Pancreas (tissue), 10 donors: ENCODE measurements around the gene GRIK1. TPM values are rescaled to one million over a fixed set of nuclear protein-coding genes. Genes with fewer than 3 reads are reported as not detected.
"Not testable (repeated sequence)": the region's sequence is repeated elsewhere in the genome, so short reads cannot be mapped to it uniquely, and the experiment has no call there.

Source experiments
- ATAC-seq, 4 donors: fragments of 200-7000 bp; cut with Tn5 transposase; one replicate each; pipeline versions ENCODE4 v1.8.0 to v1.9.1; 2020; ENCODE audit warnings: mild to moderate bottlenecking in 4 of 4, moderate library complexity in 4 of 4
- DNase-seq, 6 donors: peaks; one replicate each; pipeline ENCODE4 v3.0.0-alpha.2; 2020
- FAIRE-seq: peaks from 2 replicates; lab custom pipeline; 2012; peaks lifted over from hg19 to GRCh38; lab: Jason Lieb, UNC
- H3K27ac ChIP-seq, 4 donors: fragments of 200-600 bp; sonication (generic); 1 replicate in 3 of 4; 2 replicates in 1 of 4; pipeline versions ENCODE4 v1.5.0 to v1.8.0; 2020
- H3K27me3 ChIP-seq, 4 donors: fragments of 200-600 bp; one replicate each; pipeline ENCODE4 v1.8.0; 2021
- H3K36me3 ChIP-seq, 3 donors: fragments of 200-600 bp; sonication (generic) in 1 of 3; one replicate each; pipeline versions ENCODE4 v1.5.0 to v1.8.0; 2020 to 2021
- H3K4me1 ChIP-seq, 3 donors: fragments of 200-600 bp; one replicate each; pipeline ENCODE4 v1.8.0; 2021
- H3K4me3 ChIP-seq, 4 donors: fragments of 200-600 bp; sonication (generic) in 2 of 4; one replicate each; pipeline versions ENCODE4 v1.5.0 to v1.8.0; 2020 to 2021
- H3K9me3 ChIP-seq, 4 donors: fragments of 200-600 bp; one replicate each; pipeline ENCODE4 v1.8.0; 2021
- WGBS, 2 donors: extraction: QIAGEN DNeasy Blood & Tissue Kit; methylation state at CpG; one replicate each; pipeline ENCODE4 v1.1.7; 2013; 5-methylcytosine and 5-hydroxymethylcytosine counted together
- intact Hi-C, 3 donors: fragments of 100-400 bp; cut with DNase I; formaldehyde crosslinking; loops; one replicate each; pipeline versions ENCODE4 v1.11.1 to v1.14.2; 2022
- polyA plus RNA-seq, 2 donors: library from polyadenylated mRNA; stranded (reverse); fragments of 200-250 nt; gene quantifications; one replicate each; pipeline ENCODE4 v1.2.3, GENCODE V29; 2013
- total RNA-seq, 6 donors: library from RNA; stranded (reverse); fragmentation: NEBNext Ultra II Directional in 4 of 6; extraction: Animal tissue kit (Norgen Biotek cat#: 25700) in 4 of 6; gene quantifications; one replicate each; pipeline versions ENCODE4 v1.2.1 to v1.2.4, GENCODE V29; 2021 to 2023
- TF ChIP-seq, protein P1 (sequence below), 4 donors: fragments of 200-600 bp; sonication (generic) in 3 of 4; IDR thresholded peaks; one replicate each; pipeline versions ENCODE4 v1.5.0 to v1.8.0; 2021; ENCODE audit warnings: antibody characterized with exemption in 4 of 4
- donor health status: healthy with polysubstance abuse.
- donor health status: DM: no; HTN: no; CAD: no; lungs with moderate emphysema.
- donor health status: DM: no; HTN: no; CAD: no.
- donor health status: control.
- donor health status: control.
- donor health status: Bipolar disorder and iron deficiency.
- donor health status: DM: yes; HTN: yes; CAD: no.
- donor health status: DM: no; HTN: no; CAD: no.
- donor health status: DM: no; HTN: no; CAD: no.
- donor health status: DM: yes; HTN: yes; CAD: no.

The GRIK1 gene
- total and polyA plus RNA-seq, 8 donors: 0.02 to 0.09 (median 0.08) TPM; not detected in 5

DNA sequence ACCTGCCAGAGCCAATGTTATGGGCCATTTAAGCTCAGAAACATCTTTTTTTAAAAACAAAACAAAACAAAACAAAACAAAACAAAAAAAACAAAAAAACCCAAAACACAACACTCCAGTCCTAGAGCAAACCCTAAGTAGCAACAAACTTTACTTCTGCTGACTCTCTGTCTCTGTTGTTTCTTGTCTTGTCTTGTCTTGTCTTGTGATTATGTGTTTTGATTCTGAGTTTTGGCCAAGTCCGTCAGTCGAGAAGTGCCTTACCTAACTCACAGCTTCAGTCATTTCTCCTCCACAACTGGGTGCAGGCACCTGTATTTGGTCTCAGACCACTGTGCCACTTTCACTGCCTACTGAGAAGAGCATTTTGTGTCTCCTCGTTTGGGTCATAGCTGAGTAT is 333.2 kb downstream of the GRIK1 start:
- no peak for DNase-seq
- 92 to 93% methylated on average over 3 of the region's 3 CpGs for WGBS, 2 donors
- no peak overlapping the region for H3K27ac ChIP-seq
- H3K4me3 ChIP-seq: no peak overlapping the region
- H3K36me3 ChIP-seq: no peaks in the 10 kb centered on the region
- TF ChIP-seq, protein P1, sequence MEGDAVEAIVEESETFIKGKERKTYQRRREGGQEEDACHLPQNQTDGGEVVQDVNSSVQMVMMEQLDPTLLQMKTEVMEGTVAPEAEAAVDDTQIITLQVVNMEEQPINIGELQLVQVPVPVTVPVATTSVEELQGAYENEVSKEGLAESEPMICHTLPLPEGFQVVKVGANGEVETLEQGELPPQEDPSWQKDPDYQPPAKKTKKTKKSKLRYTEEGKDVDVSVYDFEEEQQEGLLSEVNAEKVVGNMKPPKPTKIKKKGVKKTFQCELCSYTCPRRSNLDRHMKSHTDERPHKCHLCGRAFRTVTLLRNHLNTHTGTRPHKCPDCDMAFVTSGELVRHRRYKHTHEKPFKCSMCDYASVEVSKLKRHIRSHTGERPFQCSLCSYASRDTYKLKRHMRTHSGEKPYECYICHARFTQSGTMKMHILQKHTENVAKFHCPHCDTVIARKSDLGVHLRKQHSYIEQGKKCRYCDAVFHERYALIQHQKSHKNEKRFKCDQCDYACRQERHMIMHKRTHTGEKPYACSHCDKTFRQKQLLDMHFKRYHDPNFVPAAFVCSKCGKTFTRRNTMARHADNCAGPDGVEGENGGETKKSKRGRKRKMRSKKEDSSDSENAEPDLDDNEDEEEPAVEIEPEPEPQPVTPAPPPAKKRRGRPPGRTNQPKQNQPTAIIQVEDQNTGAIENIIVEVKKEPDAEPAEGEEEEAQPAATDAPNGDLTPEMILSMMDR (IDR thresholded peaks at IDR 0.05): no peak
- H3K9me3 ChIP-seq: no peaks in the 10 kb centered on the region
- FAIRE-seq: no peak
- no peak for ATAC-seq
- H3K27me3 ChIP-seq: no peaks in the 10 kb centered on the region
- no peaks in the 10 kb centered on the region for H3K4me1 ChIP-seq
- intact Hi-C loops: no loop called here

DNA sequence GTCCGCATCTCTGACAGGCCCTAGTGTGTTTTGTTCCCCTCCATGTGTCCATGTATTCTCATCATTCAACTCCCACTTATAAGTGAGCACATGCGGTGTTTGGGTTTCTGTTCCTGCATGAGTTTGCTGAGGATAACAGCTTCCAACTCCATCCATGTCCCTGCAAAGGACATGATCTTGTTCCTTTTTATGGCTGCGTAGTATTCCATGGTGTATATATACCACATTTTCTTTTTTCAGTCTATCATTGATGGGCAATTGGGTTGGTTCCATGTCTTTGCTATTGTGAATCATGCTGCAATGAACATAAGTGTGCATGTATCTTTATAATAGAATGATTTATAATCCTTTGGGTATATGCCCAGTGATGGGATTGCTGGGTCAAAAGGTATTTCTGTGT is 334.6 kb downstream of the GRIK1 start:
- H3K4me1 ChIP-seq, FAIRE-seq, H3K36me3 ChIP-seq, DNase-seq, ATAC-seq, intact Hi-C loops, H3K4me3 ChIP-seq, H3K9me3 ChIP-seq, H3K27me3 ChIP-seq, H3K27ac ChIP-seq: not testable (repeated sequence)
- 63 to 93% methylated on average over 3 of the region's 3 CpGs for WGBS, 2 donors

DNA sequence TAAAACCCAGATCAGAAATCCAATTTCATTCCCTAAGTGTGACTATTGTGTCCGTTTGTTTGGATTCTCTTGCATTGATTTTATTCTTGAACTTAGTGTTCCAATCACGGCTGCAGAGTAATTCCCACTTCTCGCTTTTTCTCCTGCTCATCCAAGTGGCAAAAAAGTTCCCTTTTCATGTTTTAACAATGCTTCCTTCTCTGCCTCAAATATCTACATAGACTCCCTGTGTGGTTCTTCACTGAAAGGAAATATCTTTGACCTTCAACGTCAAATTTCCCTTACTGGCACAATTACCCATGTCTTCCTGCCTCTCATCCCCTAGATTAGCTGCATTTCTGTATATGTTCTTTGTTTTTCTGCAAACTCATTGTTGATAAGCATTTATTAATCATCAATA is 335.7 kb downstream of the GRIK1 start:
- no peak overlapping the region for H3K27ac ChIP-seq
- intact Hi-C loops: no loop called here
- FAIRE-seq (no peak), DNase-seq (no peak), ATAC-seq (no peak)
- H3K4me1 ChIP-seq: no peaks in the 10 kb centered on the region
- H3K27me3 ChIP-seq: no peaks in the 10 kb centered on the region
- no peaks in the 10 kb centered on the region for H3K36me3 ChIP-seq
- 71 to 77% methylated on average over 4 of the region's 4 CpGs for WGBS, 2 donors
- H3K4me3 ChIP-seq: no peak overlapping the region
- no peaks in the 10 kb centered on the region for H3K9me3 ChIP-seq
- TF ChIP-seq, protein P1 (IDR thresholded peaks at IDR 0.05): no peak

DNA sequence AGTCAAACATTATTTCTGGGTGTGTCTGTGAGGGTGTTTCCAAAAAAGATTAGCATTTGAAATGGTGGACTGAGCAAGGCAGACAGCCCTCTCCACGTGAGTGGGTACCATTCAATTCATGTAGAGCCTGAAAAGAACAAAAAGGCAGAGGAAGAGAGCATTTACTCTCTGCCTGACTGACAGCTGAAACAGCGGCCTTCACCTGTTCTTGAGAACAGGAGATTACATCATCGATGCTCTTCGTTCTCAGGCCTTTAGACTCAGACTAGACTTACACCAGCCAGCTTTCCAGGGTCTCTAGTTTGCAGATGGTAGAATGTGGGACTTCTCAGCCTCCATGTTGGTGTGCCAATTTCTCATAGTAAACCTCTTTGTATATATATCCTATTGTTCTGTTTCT is 338.7 kb downstream of the GRIK1 start:
- no peak overlapping the region for H3K27ac ChIP-seq
- FAIRE-seq: no peak
- WGBS, 2 donors: 91 to 95% methylated on average over 4 of the region's 4 CpGs
- no peaks in the 10 kb centered on the region for H3K4me1 ChIP-seq
- intact Hi-C loops: no loop called here
- DNase-seq: no peak
- H3K9me3 ChIP-seq: no peaks in the 10 kb centered on the region
- H3K4me3 ChIP-seq: no peak overlapping the region
- no peak for ATAC-seq
- H3K27me3 ChIP-seq: no peaks in the 10 kb centered on the region
- H3K36me3 ChIP-seq: no peaks in the 10 kb centered on the region
- TF ChIP-seq, protein P1 (IDR thresholded peaks at IDR 0.05): no peak

DNA sequence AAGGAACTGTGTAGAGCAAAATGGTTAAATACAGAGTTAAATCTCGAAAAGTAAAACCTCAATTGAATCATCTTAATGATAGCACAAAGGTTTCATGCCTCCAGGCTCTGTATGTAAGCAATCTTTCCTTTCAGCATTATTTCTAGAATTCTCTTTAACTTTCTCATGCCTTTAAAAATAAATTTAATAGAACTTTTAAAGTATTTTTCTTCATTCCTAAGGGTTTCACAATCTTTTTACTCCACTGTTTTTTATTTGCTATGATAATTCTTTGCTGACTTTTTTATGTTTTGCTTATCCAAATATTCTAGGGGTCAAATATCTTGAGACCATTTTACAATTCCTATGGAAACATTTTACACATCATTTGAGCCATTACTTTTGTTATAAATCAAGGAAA is 353.1 kb downstream of the GRIK1 start:
- intact Hi-C loops: no loop called here
- WGBS, 2 donors: 53 to 65% methylated on average over 1 of the region's 1 CpG
- Histone ChIP-seq H3K9me3 (no peaks in the 10 kb centered on the region), H3K27ac (peak overlapping the region in 1 of 4 donors; percentile 46), H3K4me3 (no peak overlapping the region), H3K36me3 (no peaks in the 10 kb centered on the region), H3K27me3 (no peaks in the 10 kb centered on the region), H3K4me1 (peaks cover 0 to 9% (median 0%) of the 10 kb centered on the region in 3 donors)
- TF ChIP-seq, protein P1 (IDR thresholded peaks at IDR 0.05): no peak
- ATAC-seq: no peak
- DNase-seq: no peak
- FAIRE-seq: no peak
